ENCODE results near the gene PIGH. TPM values are rescaled to one million over a fixed set of nuclear protein-coding genes. Genes with fewer than 3 reads are reported as not detected.
"Not testable (repeated sequence)": the region's sequence is repeated elsewhere in the genome, so short reads cannot be mapped to it uniquely, and the experiment has no call there.

Gene PIGH
- total RNA-seq, 2 donors from 2014 or later = 17.6 to 20.0 TPM

GRCh38 chr14:67623114-67623513, 23.0 kb upstream of the PIGH start:
- Mint-ChIP-seq H3K27ac (peak overlapping the region; percentile 81), H3K27me3 (peaks cover 4% of the 10 kb centered on the region), H3K4me1 (peaks cover 4% of the 10 kb centered on the region), H3K4me3 (peak overlapping the region; percentile 31), H3K36me3 (ENCODE audit: low read depth) (peaks cover 41% of the 10 kb centered on the region), H3K9me3 (no peaks in the 10 kb centered on the region)
- ATAC-seq (replicated peaks) = no peak

GRCh38 chr14:67622675-67623074, 22.6 kb upstream of the PIGH start:
- H3K27ac Mint-ChIP-seq = peak overlapping the region; percentile 81

GRCh38 chr14:67620217-67620785, 20.2 kb upstream of the PIGH start:
- peaks cover 41% of the 10 kb centered on the region for H3K36me3 Mint-ChIP-seq (ENCODE audit: low read depth)
- peak overlapping the region; percentile 92 for H3K27ac Mint-ChIP-seq
- H3K27me3 Mint-ChIP-seq = peaks cover 4% of the 10 kb centered on the region
- no peak for ATAC-seq (replicated peaks)
- no peaks in the 10 kb centered on the region for H3K9me3 Mint-ChIP-seq
- H3K4me3 Mint-ChIP-seq = peak overlapping the region; percentile 90
- H3K4me1 Mint-ChIP-seq = peaks cover 4% of the 10 kb centered on the region

More at GRCh38 chr14:67622675-67623074, 22.6 kb upstream of the PIGH start:
- Mint-ChIP-seq H3K9me3 (no peaks in the 10 kb centered on the region), H3K4me3 (peak overlapping the region; percentile 31), H3K27me3 (peaks cover 4% of the 10 kb centered on the region), H3K36me3 (ENCODE audit: low read depth) (peaks cover 41% of the 10 kb centered on the region), H3K4me1 (peaks cover 4% of the 10 kb centered on the region)
- ATAC-seq (replicated peaks) = no peak

GRCh38 chr14:67619446-67620216, 19.6 kb upstream of the PIGH start, which contains the start of gene ARG2:
Gene ARG2 (plus strand): TSS chr14:67619920. CDS start chr14:67619978, 58 bp downstream.
- H3K4me1 Mint-ChIP-seq = peaks cover 4% of the 10 kb centered on the region
- ATAC-seq (replicated peaks) = peak; percentile 94
- peak within 1 kb of the TSS; percentile 90 for H3K4me3 Mint-ChIP-seq
- H3K36me3 Mint-ChIP-seq (ENCODE audit: low read depth) = peaks cover 41% of the 10 kb centered on the region
- H3K27me3 Mint-ChIP-seq = peaks cover 4% of the 10 kb centered on the region
- H3K27ac Mint-ChIP-seq = peak within 1 kb of the TSS; percentile 92
- H3K9me3 Mint-ChIP-seq = no peaks in the 10 kb centered on the region

GRCh38 chr14:67618617-67619063, 18.6 kb upstream of the PIGH start:
- H3K27me3 Mint-ChIP-seq = no peaks in the 10 kb centered on the region
- peaks cover 4% of the 10 kb centered on the region for H3K4me1 Mint-ChIP-seq
- no peaks in the 10 kb centered on the region for H3K9me3 Mint-ChIP-seq
- peaks cover 35% of the 10 kb centered on the region for H3K36me3 Mint-ChIP-seq (ENCODE audit: low read depth)
- H3K27ac Mint-ChIP-seq = peak overlapping the region; percentile 92
- H3K4me3 Mint-ChIP-seq = peak overlapping the region; percentile 90
- peak; percentile 38 for ATAC-seq (replicated peaks)

GRCh38 chr14:67610491-67610890, 10.4 kb upstream of the PIGH start:
- no peak for ATAC-seq (replicated peaks)
- peaks cover 6% of the 10 kb centered on the region for H3K27me3 Mint-ChIP-seq
- no peaks in the 10 kb centered on the region for H3K4me1 Mint-ChIP-seq
- H3K27ac Mint-ChIP-seq = no peak overlapping the region
- no peaks in the 10 kb centered on the region for H3K9me3 Mint-ChIP-seq
- H3K36me3 Mint-ChIP-seq (ENCODE audit: low read depth) = no peaks in the 10 kb centered on the region
- no peak overlapping the region for H3K4me3 Mint-ChIP-seq

GRCh38 chr14:67609642-67610310, 9.7 kb upstream of the PIGH start:
- Mint-ChIP-seq H3K36me3 (ENCODE audit: low read depth) (no peaks in the 10 kb centered on the region), H3K4me1 (no peaks in the 10 kb centered on the region), H3K27ac (no peak overlapping the region), H3K4me3 (no peak overlapping the region), H3K27me3 (peaks cover 6% of the 10 kb centered on the region), H3K9me3 (no peaks in the 10 kb centered on the region)
- no peak for ATAC-seq (replicated peaks)

GRCh38 chr14:67607646-67608045, 7.6 kb upstream of the PIGH start:
- Mint-ChIP-seq H3K9me3 (no peaks in the 10 kb centered on the region), H3K27me3 (peaks cover 6% of the 10 kb centered on the region), H3K27ac (no peak overlapping the region), H3K4me3 (no peak overlapping the region), H3K4me1 (no peaks in the 10 kb centered on the region), H3K36me3 (ENCODE audit: low read depth) (no peaks in the 10 kb centered on the region)
- no peak for ATAC-seq (replicated peaks)

GRCh38 chr14:67602995-67603545, 3.0 kb upstream of the PIGH start:
- H3K36me3 Mint-ChIP-seq (ENCODE audit: low read depth) = no peaks in the 10 kb centered on the region
- H3K9me3 Mint-ChIP-seq = no peaks in the 10 kb centered on the region
- H3K27me3 Mint-ChIP-seq = no peaks in the 10 kb centered on the region
- no peak overlapping the region for H3K4me3 Mint-ChIP-seq
- no peak for ATAC-seq (replicated peaks)
- peaks cover 15% of the 10 kb centered on the region for H3K4me1 Mint-ChIP-seq
- H3K27ac Mint-ChIP-seq = no peak overlapping the region

GRCh38 chr14:67602076-67602475, 2.0 kb upstream of the PIGH start:
- ATAC-seq (replicated peaks) = no peak
- Mint-ChIP-seq H3K27me3 (no peaks in the 10 kb centered on the region), H3K9me3 (no peaks in the 10 kb centered on the region), H3K4me1 (peaks cover 22% of the 10 kb centered on the region), H3K27ac (no peak overlapping the region), H3K4me3 (no peak overlapping the region), H3K36me3 (ENCODE audit: low read depth) (peaks cover 6% of the 10 kb centered on the region)

- Mint-ChIP-seq H3K27ac (peak overlapping the region; percentile 92), H3K36me3 (ENCODE audit: low read depth) (peaks cover 21% of the 10 kb centered on the region), H3K4me3 (peak overlapping the region; percentile 93), H3K4me1 (peaks cover 29% of the 10 kb centered on the region)
- not testable (repeated sequence) for H3K9me3 Mint-ChIP-seq; ATAC-seq (replicated peaks); H3K27me3 Mint-ChIP-seq
These were observed 500 bp upstream of the PIGH start for GRCh38 chr14:67600562-67600974.

- Mint-ChIP-seq H3K4me1 (peaks cover 28% of the 10 kb centered on the region), H3K4me3 (no peak overlapping the region), H3K9me3 (no peaks in the 10 kb centered on the region), H3K27me3 (no peaks in the 10 kb centered on the region), H3K27ac (no peak overlapping the region), H3K36me3 (ENCODE audit: low read depth) (peaks cover 64% of the 10 kb centered on the region)
- no peak for ATAC-seq (replicated peaks)
These were observed 4.7 kb downstream of the PIGH start for GRCh38 chr14:67595392-67595791.

- not testable (repeated sequence) for H3K9me3 Mint-ChIP-seq; ATAC-seq (replicated peaks); H3K27ac Mint-ChIP-seq; H3K4me3 Mint-ChIP-seq; H3K27me3 Mint-ChIP-seq
- Mint-ChIP-seq H3K4me1 (peaks cover 21% of the 10 kb centered on the region), H3K36me3 (ENCODE audit: low read depth) (peaks cover 82% of the 10 kb centered on the region)
These were observed 6.4 kb downstream of the PIGH start for GRCh38 chr14:67593650-67594049.

- Mint-ChIP-seq H3K27ac (no peak overlapping the region), H3K4me3 (no peak overlapping the region), H3K4me1 (no peaks in the 10 kb centered on the region), H3K27me3 (no peaks in the 10 kb centered on the region), H3K9me3 (no peaks in the 10 kb centered on the region), H3K36me3 (ENCODE audit: low read depth) (peaks cover 60% of the 10 kb centered on the region)
- no peak for ATAC-seq (replicated peaks)
These were observed 10.8 kb downstream of the PIGH start for GRCh38 chr14:67589204-67589770.

Measured in activated T-helper 17 cell treated with anti-CD3 and anti-CD28 coated beads, Interleukin-2, amount 50 U/mL, for 72 hours (primary cell).